Measurements from ENCODE around the gene PLA2R1.

The PLA2R1 gene

DNA sequence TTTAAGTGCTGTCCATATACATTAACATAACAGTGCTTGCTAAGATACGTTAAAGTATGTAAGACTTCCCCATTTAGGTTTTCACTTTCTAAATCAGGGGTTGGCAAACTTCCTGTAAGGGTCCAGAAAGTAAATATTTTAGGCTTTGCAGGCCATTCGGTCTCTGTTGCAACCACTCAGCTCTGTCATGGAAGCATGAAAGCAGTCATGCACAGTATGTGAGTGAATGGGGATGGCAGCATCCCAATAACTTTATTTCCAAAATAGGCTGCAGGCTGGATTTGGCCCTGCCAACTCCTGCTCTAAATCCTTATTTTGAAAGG is 128.7 kb downstream of the PLA2R1 start:
- no peak for DNase-seq (ENCODE audit: low spot score)

DNA sequence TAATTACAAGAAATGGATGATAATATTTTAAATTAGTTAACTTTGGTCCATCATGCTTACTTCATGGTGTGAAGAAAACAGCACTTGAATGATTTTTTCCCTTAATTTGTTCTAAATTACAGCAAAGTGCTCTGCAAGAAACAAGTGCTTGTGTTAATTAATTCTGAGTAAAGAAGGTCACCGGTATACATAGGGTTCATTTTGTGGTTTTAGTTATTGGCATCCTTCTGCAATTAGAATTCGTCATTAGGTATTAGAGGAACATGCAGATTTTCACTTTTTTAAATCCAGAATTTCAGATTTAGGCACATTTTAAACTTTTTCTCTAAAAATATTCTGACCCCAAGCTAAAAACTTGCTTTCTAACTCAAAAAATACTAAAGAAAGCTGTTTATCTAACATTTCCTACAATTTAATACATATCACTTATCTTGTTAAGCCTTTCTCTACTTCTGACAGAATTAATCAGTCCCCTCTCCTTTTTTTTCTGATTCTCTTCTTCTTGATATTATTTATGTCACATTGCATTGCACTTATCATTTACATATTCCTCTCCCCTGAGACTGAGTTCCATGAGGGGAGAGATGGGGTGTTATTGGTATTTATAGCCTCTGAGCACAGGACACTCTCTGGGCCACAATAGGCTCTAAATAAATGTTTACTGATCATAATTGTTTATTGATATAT is 129.2 kb downstream of the PLA2R1 start:
- DNase-seq (ENCODE audit: low spot score), result no peak

GRCh38 chr2:159926695-159927094 is 135.7 kb downstream of the PLA2R1 start:
- no peak for DNase-seq (ENCODE audit: low spot score)

DNA sequence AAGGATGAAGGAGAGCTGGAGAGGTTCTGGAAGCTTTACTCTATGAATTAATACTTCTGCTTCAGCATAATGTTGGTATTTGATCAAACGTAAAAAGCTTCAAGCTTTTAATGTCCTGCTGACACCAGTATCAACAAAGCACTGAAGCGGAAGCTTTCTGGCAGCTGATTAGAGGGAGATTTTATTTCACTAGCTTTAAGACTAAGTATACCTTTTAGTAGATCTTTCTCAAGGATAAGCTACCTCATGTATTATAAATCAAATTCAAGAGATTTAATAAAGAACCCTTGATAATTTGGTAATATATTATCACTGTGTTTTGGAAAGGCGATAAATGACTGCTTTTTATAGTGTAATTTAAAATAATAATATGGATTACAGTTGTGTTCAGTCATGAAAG is 136.4 kb downstream of the PLA2R1 start:
- no peak for DNase-seq (ENCODE audit: low spot score)

- DNase-seq (ENCODE audit: low spot score), result no peak
Measured at GRCh38 chr2:159922563-159922962, 139.9 kb downstream of the PLA2R1 start.

- peak; percentile 70 for DNase-seq (ENCODE audit: low spot score)
Measured at GRCh38 chr2:159921752-159922404, 140.5 kb downstream of the PLA2R1 start.

GRCh38 chr2:159916511-159916910 is 145.9 kb downstream of the PLA2R1 start:
- no peak for DNase-seq (ENCODE audit: low spot score)

DNA sequence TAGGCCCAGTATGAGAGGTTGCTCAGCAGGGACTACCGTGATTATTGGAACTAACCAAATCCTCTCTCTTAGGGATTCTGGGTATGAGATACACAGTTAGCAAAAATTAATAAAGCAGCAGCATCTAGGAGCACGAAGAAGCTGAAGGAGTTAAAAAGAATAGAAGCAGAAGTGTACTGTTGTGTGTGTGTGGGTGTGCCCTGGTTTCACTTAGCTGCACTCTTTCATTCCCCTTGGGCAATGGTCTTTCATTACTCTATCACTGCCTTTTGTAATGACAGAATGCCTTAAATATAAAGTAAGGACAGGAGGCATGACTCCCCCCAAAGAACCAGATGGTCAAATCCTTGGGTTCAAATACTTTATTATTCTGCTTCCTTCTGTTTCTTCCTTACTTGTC is 148.5 kb downstream of the PLA2R1 start:
- DNase-seq (ENCODE audit: low spot score), result no peak

- DNase-seq (ENCODE audit: low spot score), result no peak
Measured at GRCh38 chr2:159912580-159912979, 149.8 kb downstream of the PLA2R1 start.

DNA sequence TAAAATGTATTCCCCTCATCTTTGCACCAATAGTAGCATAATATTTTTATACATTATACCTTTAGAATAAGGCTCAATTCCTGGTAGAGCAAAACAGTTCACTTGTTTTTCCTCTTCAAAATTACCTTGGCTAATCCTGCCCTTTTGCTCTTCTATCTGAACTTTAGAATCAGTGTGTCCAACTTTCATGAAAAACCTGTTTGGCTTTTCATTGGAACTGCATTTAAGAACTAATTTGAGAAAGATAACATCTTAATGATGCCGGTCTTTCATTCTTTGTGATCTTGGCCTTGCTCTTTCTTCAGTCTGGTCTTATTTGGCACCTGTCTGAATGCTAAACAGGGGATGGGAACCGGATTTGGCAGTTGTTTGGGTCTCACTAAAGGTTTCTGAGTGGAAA is 151.5 kb downstream of the PLA2R1 start:
- no peak for DNase-seq (ENCODE audit: low spot score)

GRCh38 chr2:159908623-159909022 is 153.8 kb downstream of the PLA2R1 start:
- DNase-seq (ENCODE audit: low spot score), result no peak

DNA sequence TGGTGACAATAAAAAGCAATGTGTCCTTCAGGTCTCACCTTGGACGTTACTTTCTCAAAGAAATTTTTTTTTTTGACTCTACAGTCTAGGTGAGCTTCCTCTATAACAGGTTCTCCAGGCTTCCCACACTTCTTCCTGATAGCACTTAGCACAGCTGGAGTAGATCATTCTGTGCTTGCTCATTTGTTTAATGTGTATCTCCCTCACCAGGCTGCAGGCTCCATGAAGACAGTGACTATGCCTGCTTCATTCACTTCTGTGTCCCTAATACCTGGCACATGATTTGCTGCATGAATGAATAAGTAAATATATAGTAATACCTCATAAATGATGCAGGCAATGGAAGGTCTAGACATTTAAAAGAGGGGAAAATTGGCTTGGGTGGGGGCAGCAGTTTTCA is 154.5 kb downstream of the PLA2R1 start:
- DNase-seq (ENCODE audit: low spot score), result no peak

DNA sequence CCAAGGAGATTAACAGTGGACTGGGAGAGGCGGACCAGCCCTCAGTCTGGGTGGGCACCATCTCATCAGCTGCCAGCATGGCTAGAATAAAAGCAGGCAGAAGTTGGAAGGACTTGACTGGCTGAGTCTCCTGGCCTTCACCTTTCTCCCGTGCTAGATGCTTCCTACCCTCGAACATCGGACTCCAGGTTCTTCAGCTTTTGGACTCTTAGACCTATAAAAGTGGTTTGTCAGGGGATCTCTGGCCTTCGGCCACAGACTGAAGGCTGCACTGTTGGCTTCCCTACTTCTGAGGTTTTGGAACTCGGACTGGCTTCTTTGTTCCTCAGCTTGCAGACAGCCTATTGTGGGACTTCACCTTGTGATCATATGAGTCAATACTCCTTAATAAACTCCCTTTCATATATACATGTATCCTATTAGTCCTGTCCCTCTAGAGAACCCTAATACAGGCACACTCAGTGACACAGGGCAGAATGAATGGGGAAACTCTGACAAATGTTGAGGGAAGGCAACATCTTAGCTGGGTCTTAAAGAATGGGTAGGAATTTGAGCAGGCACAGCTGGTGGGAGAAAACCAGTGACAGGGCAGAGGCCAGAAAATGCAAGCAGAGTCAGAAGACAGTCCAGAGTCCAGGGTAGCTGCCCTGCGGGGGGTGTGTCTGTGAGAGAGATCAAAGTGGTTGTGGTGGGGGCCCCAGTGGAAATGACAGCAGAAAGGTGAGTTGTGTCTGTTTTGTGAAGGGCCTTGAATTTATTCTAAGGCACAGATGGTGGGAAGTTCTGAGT is 156.3 kb downstream of the PLA2R1 start:
- no peak for DNase-seq (ENCODE audit: low spot score)

GRCh38 chr2:159904959-159905305 is 157.5 kb downstream of the PLA2R1 start:
- DNase-seq (ENCODE audit: low spot score), result peak; percentile 41

DNA sequence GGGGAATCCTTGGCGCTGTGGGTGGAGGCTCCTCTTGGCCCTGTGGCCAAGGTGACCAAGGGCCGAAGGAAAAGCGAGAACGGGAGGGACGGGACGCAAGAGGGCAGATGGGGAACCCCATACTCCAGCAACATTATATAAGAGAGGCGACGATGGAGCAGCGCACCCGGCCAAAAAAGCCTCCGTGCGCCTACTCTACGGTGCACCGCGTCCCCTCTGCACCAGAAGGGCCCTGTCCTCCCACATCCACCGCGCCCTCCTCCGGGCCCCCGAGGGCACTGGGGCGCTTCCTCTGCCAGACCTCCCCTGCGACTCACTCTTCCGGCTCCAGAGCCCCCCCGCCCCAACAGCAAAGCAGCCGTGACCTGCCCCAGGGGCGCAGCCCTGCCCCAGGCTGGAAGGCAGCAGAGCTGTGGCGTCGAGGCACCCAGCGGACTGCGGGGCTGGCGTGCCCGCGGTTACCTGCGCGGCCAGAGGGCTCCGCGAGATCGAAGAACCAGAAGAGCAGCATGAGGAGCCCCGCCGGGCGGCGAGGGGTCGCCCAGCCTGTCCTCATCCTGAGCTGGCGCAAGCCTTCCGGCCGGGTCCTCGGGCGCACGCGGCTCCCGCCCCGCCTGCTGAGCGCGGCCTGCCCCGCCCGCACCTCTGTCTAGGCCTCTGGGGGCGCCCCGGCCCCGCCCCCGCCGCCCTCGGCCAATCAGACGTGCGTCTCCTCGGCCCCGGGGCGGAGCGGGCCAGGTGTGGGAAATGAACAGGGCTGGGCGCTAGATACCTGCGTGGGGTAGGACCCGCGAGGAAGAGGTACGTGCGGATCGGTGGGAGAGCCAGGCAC is 158.1 kb downstream of the PLA2R1 start, which contains the start of gene LY75:
LY75 (minus strand) TSS at position 630 of the 832 bp plus-strand sequence.
- DNase-seq (ENCODE audit: low spot score), result peak; percentile 81

GRCh38 chr2:159903443-159904126 is 158.8 kb downstream of the PLA2R1 start:
- DNase-seq (ENCODE audit: low spot score), result peak; percentile 70

GRCh38 chr2:159902722-159903121 is 159.7 kb downstream of the PLA2R1 start:
- no peak for DNase-seq (ENCODE audit: low spot score)

- no peak for DNase-seq (ENCODE audit: low spot score)
Measured at GRCh38 chr2:159900343-159900742, 162.1 kb downstream of the PLA2R1 start.

DNA sequence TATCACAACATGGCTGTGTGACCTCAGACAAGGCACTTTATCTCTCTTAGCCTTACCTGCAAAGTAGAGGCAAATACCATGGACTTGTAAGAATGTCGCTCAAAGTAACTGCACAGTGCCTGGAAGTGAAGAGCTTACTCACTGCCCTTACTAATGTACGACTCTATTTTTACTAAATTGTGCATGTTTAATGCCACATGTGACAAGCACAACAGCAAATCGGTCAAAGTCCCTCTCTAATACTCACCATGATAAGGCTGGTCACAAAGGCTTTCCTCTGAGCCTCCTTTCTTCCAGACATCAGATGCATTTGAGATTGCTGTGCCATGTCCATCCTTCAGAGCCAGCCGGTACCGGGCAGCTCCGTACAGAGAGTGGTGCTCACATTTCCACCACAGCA is 164.0 kb downstream of the PLA2R1 start:
- no peak for DNase-seq (ENCODE audit: low spot score)

GRCh38 chr2:159897720-159898119 is 164.7 kb downstream of the PLA2R1 start:
- DNase-seq (ENCODE audit: low spot score), result no peak

- DNase-seq (ENCODE audit: low spot score), result no peak
Measured at GRCh38 chr2:159897081-159897480, 165.3 kb downstream of the PLA2R1 start.

Data from CD4-positive, alpha-beta T cell treated with Interleukin-2 at 100 ng/mL for 4 hours (primary cell).